Bronchial epithelial cell (primary cell): ENCODE measurements around the gene POP4. TPM values are rescaled to one million over a fixed set of nuclear protein-coding genes. Genes with fewer than 3 reads are reported as not detected.

Source experiments
- DNase-seq: peaks from one replicate; pipeline ENCODE4 v3.0.0-alpha.2; 2010; ENCODE audit warnings: low read depth
- FAIRE-seq: peaks from 2 replicates; lab custom pipeline; 2011; peaks lifted over from hg19 to GRCh38; lab: Jason Lieb, UNC
- H3K27me3 ChIP-seq: 2 replicates; pipeline ENCODE4 v1.5.1; 2011; ENCODE audit warnings: low read length; ENCODE audit not compliant: control insufficient read depth, insufficient read depth
- H3K36me3 ChIP-seq: 2 replicates; pipeline ENCODE4 v1.5.1; 2011; ENCODE audit warnings: low read length; ENCODE audit not compliant: control insufficient read depth, insufficient read depth
- H3K4me3 ChIP-seq: 2 replicates; pipeline ENCODE4 v1.5.1; 2011; ENCODE audit warnings: mild to moderate bottlenecking, low read depth, low read length, control low read depth
- total RNA-seq: library from RNA; depleted of rRNA; stranded (reverse); fragments of >200 nt; gene quantifications from 2 replicates; pipeline ENCODE4 v1.2.1, GENCODE V29; 2014
- TF ChIP-seq, protein P1 (sequence below): IDR thresholded peaks from 2 replicates; pipeline ENCODE4 v1.5.1; 2011; ENCODE audit warnings: mild to moderate bottlenecking, moderate library complexity, low read length, control low read depth, inconsistent platforms; ENCODE audit not compliant: insufficient read depth, severe bottlenecking

POP4 gene
- total RNA-seq, 1 donor from 2014 or later = 58.7 TPM

DNA sequence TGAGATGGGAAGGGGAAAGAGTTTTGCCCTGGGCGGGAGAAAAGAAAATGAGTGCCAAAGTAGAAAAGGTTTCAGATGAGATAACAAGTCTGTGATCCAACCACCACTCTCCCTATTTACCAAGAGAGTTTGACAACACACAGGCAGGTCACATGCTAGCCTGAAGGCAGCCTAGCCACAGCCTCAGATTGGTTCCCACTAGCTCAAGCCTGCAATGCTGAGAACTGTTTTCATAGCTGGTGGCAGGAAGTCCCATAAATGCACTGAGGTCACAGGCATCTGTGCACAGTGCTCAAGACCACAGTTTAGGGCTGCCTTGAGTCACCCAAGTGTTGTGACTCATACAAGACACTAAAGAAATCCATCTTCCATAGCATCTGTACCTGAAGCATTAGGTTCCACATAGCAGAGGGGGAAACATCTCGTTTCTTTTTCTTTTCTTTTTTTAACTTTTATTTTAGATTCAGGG lies 18.5 kb upstream of the POP4 start:
- FAIRE-seq = peak; percentile 43
- H3K4me3 ChIP-seq = no peak overlapping the region
- H3K27me3 ChIP-seq = no peaks in the 10 kb centered on the region
- H3K36me3 ChIP-seq = no peaks in the 10 kb centered on the region
- TF ChIP-seq, protein P1, sequence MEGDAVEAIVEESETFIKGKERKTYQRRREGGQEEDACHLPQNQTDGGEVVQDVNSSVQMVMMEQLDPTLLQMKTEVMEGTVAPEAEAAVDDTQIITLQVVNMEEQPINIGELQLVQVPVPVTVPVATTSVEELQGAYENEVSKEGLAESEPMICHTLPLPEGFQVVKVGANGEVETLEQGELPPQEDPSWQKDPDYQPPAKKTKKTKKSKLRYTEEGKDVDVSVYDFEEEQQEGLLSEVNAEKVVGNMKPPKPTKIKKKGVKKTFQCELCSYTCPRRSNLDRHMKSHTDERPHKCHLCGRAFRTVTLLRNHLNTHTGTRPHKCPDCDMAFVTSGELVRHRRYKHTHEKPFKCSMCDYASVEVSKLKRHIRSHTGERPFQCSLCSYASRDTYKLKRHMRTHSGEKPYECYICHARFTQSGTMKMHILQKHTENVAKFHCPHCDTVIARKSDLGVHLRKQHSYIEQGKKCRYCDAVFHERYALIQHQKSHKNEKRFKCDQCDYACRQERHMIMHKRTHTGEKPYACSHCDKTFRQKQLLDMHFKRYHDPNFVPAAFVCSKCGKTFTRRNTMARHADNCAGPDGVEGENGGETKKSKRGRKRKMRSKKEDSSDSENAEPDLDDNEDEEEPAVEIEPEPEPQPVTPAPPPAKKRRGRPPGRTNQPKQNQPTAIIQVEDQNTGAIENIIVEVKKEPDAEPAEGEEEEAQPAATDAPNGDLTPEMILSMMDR = no peak
- peak; percentile 24 for DNase-seq

DNA sequence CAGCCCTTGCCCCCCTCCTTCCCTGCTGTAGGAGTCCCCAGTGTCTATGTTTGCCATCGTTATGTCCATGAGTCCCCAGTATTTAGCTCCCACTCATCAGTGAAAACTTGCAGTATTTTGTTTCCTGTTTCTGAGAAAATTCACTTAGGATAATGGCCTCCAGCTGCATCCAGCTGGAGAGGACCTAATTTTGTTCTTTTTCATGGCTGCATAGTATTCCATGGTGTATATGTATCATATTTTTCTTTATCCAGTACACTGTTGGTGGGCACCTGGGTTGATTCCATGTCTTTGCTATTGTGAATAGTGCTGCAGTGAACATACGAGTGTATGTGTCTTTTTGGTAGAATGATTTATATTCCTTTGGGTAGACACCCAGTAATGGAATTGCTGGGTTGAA lies 18.0 kb upstream of the POP4 start:
- no peaks in the 10 kb centered on the region for H3K27me3 ChIP-seq
- no peak for DNase-seq
- no peak for FAIRE-seq
- no peaks in the 10 kb centered on the region for H3K36me3 ChIP-seq
- TF ChIP-seq, protein P1 = no peak
- H3K4me3 ChIP-seq = no peak overlapping the region

DNA sequence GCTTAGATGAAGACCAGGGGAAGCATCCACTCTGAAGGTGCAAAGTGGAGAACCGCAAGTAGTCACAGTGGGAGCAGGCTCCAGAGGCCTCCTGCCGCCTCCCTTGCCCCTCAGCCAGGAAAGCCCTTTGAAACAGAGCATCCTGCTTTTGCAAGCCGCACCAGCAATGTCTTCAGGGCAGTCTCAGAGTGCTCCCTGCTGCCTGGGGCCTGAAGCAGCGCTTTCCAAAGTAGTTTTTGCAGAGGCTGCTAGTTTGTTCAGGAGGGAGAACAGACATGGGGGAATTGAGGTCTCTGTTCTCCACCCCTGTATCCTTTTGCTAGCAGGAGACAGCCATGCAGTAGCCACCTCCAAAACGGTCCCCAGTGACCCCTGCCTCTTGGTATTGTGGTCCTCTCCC lies 15.8 kb upstream of the POP4 start:
- Histone ChIP-seq H3K4me3 (no peak overlapping the region), H3K36me3 (no peaks in the 10 kb centered on the region), H3K27me3 (no peaks in the 10 kb centered on the region)
- TF ChIP-seq, protein P1 = no peak
- DNase-seq (no peak), FAIRE-seq (no peak)

DNA sequence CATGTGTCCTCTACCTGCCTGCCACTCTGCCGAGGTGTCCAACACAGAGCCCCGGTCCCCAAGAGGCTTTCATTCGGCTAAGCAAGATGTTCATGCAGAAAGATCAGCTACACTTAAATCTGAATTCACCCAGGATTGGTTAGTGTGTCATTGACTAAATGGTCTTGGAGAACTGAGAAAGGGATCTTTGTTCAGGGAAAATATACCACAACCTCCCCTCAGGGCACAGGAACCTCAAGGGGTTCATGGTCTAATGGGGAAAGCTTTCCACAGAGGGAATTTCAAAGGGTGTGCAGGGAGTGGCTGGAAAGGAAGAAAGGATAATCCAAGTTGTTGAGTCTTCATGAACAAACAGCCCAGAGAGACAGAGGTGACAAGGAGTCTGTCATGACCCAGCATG lies 14.4 kb upstream of the POP4 start:
- Histone ChIP-seq H3K36me3 (no peaks in the 10 kb centered on the region), H3K4me3 (no peak overlapping the region), H3K27me3 (no peaks in the 10 kb centered on the region)
- TF ChIP-seq, protein P1 = no peak
- no peak for FAIRE-seq
- DNase-seq = no peak

DNA sequence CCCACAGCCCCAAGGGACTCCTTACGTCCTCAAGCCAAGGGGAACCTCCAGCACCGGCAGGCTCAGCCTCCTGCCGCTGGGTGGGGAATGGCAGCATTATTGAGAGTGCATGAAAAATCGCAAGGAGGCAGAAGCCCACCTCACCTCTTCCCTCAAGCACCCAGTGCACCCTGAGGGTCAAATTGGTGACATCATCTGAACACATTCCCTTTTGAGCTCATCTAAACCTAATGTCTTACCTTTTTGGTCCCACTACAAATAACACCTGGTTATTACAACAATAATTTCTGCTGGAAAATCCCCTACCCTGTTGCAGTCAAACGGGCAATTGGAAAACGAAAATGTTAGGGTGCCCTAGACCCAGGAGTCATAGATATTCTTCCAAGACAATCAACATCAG lies 12.2 kb upstream of the POP4 start:
- no peaks in the 10 kb centered on the region for H3K27me3 ChIP-seq
- FAIRE-seq (no peak), DNase-seq (no peak)
- TF ChIP-seq, protein P1 = no peak
- H3K4me3 ChIP-seq = no peak overlapping the region
- no peaks in the 10 kb centered on the region for H3K36me3 ChIP-seq

DNA sequence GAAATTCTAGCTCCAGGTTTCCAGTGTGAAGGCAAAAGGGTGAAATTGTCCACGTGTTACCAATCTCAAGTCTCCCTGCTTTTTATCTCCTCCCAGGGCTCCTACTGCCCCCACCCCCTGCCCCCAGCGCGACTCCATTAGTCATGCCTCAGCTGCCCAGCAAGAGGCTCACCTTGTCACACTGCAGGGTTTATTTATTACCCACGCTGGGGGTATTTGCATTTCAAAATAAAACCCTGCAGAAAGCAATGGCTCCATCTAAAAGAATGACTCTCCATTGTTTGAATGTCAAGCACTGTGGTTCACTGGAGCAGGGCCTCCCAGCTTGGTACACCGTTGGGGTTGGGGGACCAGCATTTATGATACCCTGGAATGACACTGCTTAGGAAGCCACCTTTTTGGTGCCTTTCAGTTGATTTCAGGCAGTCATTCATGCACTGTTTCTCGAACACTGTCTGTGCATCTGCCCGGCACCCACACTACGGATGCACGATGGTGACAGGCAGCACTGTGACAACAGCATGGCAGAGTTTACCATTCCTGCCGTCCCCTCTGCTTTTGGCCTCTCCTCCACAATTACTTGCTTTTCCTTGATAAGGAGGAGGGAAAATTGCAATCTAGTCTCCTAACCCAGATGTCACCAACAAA lies 9.9 kb upstream of the POP4 start:
- TF ChIP-seq, protein P1 = no peak
- FAIRE-seq (no peak), DNase-seq (no peak)
- H3K4me3 ChIP-seq = no peak overlapping the region
- no peaks in the 10 kb centered on the region for H3K27me3 ChIP-seq
- no peaks in the 10 kb centered on the region for H3K36me3 ChIP-seq
